ENCODE data around the gene PAPPA.

The PAPPA gene

GRCh38 chr9:116323571-116323970 is 170.0 kb downstream of the PAPPA start:
- no peaks in the 10 kb centered on the region for H3K36me3 ChIP-seq
- no peaks in the 10 kb centered on the region for H3K27me3 ChIP-seq
- no peak for TF ChIP-seq Cebpa-rat (IDR thresholded peaks at IDR 0.05)
- no peaks in the 10 kb centered on the region for H4K20me1 ChIP-seq
- no peaks in the 10 kb centered on the region for H3K9me3 ChIP-seq
- H3K9ac ChIP-seq: no peak overlapping the region
- no peak overlapping the region for H3K4me3 ChIP-seq
- H3K27ac ChIP-seq: no peak overlapping the region
- H3K4me2 ChIP-seq: no peak overlapping the region
- peaks cover 8% of the 10 kb centered on the region for H3K4me1 ChIP-seq

GRCh38 chr9:116325924-116326323 is 172.3 kb downstream of the PAPPA start:
- Histone ChIP-seq H3K4me2 (no peak overlapping the region), H3K27ac (no peak overlapping the region), H3K4me3 (no peak overlapping the region), H4K20me1 (no peaks in the 10 kb centered on the region), H3K9ac (no peak overlapping the region), H3K36me3 (no peaks in the 10 kb centered on the region), H3K27me3 (no peaks in the 10 kb centered on the region), H3K4me1 (no peaks in the 10 kb centered on the region), H3K9me3 (no peaks in the 10 kb centered on the region)
- TF ChIP-seq Cebpa-rat (IDR thresholded peaks at IDR 0.05): no peak

DNA sequence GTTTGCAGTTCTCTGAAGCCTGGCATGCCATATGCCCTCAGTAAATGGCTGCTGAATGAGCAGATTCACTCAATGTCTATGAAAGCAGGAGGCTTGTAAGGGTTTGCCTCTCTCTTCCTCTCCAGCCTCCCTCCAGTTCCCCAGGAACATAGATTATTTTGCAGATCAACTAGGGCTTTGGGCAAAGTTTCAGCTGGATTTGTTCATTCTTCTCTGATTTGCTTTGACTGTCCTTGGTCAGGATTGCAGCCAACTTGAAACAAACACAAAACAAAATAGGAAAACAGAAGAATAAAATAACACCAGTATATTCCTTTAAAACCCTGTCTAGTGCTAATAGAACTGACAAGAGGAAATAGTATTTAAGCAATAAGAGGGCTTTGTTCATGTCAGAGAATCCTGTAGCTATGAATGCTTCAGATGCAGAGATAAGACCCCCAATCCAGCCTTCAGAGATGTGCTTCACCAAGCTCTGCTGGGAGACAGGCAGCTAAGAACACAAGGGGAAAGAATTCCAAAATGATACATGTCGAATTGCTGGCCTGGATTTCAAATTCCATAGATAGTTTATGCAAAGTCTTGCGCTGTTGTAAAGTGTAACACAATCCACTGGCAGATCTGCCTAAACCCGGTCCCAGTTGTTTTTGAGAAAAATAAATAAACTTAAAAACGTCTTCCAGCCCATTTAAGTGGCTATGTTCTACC is 174.3 kb downstream of the PAPPA start:
- no peak for TF ChIP-seq Cebpa-rat (IDR thresholded peaks at IDR 0.05)
- no peaks in the 10 kb centered on the region for H3K4me1 ChIP-seq
- H3K36me3 ChIP-seq: no peaks in the 10 kb centered on the region
- no peak overlapping the region for H3K27ac ChIP-seq
- no peak overlapping the region for H3K9ac ChIP-seq
- no peaks in the 10 kb centered on the region for H3K27me3 ChIP-seq
- no peak overlapping the region for H3K4me3 ChIP-seq
- no peak overlapping the region for H3K4me2 ChIP-seq
- no peaks in the 10 kb centered on the region for H3K9me3 ChIP-seq
- H4K20me1 ChIP-seq: no peaks in the 10 kb centered on the region

DNA sequence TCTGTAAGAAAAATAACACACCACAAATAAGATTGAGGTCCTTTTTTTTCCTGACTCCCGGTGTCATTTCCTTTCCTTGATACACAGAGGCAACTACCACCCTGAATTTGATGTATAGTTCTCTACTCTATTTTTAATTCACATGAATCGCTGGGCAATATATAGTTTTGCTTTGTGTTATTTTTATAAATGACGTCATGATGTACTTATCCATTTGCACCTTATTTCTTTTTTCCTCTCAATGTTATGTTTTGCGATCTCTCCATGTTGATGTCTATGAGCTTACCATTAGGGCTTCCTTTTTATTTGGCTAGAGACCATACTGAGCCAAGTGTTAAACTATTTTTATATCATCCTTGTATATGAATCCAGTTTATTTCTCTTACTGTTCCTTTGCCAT is 175.9 kb downstream of the PAPPA start:
- no peak overlapping the region for H3K4me3 ChIP-seq
- H3K36me3 ChIP-seq: no peaks in the 10 kb centered on the region
- no peak for TF ChIP-seq Cebpa-rat (IDR thresholded peaks at IDR 0.05)
- H3K27me3 ChIP-seq: no peaks in the 10 kb centered on the region
- H3K27ac ChIP-seq: no peak overlapping the region
- no peaks in the 10 kb centered on the region for H3K9me3 ChIP-seq
- no peaks in the 10 kb centered on the region for H3K4me1 ChIP-seq
- H3K4me2 ChIP-seq: no peak overlapping the region
- no peak overlapping the region for H3K9ac ChIP-seq
- no peaks in the 10 kb centered on the region for H4K20me1 ChIP-seq

GRCh38 chr9:116331241-116331640 is 177.7 kb downstream of the PAPPA start:
- Histone ChIP-seq H3K9me3 (no peaks in the 10 kb centered on the region), H4K20me1 (no peaks in the 10 kb centered on the region), H3K9ac (no peak overlapping the region), H3K27ac (no peak overlapping the region), H3K4me1 (no peaks in the 10 kb centered on the region), H3K27me3 (no peaks in the 10 kb centered on the region), H3K36me3 (no peaks in the 10 kb centered on the region), H3K4me3 (no peak overlapping the region), H3K4me2 (no peak overlapping the region)
- no peak for TF ChIP-seq Cebpa-rat (IDR thresholded peaks at IDR 0.05)

DNA sequence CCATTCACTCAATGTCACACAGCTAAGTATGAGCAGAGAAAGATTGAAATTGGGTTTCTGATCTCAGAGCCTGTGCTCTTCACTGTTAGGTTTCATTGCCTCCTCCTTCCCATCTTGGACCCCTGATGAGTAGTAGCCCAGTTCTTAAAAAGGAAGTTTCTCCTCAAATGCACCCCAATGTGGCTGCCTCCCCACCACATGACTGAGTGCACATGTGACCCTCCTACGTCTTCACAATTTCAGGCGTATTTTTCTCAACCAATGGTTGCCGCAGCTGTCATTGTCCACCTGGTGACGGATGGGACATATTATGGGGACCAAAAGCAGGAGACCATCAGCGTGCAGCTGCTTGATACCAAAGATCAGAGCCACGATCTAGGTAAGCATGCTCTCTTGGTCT is 178.5 kb downstream of the PAPPA start:
- no peaks in the 10 kb centered on the region for H3K36me3 ChIP-seq
- no peaks in the 10 kb centered on the region for H3K9me3 ChIP-seq
- no peak overlapping the region for H3K9ac ChIP-seq
- no peak overlapping the region for H3K27ac ChIP-seq
- no peaks in the 10 kb centered on the region for H4K20me1 ChIP-seq
- no peak overlapping the region for H3K4me3 ChIP-seq
- H3K4me1 ChIP-seq: no peaks in the 10 kb centered on the region
- no peak for TF ChIP-seq Cebpa-rat (IDR thresholded peaks at IDR 0.05)
- no peaks in the 10 kb centered on the region for H3K27me3 ChIP-seq
- no peak overlapping the region for H3K4me2 ChIP-seq

DNA sequence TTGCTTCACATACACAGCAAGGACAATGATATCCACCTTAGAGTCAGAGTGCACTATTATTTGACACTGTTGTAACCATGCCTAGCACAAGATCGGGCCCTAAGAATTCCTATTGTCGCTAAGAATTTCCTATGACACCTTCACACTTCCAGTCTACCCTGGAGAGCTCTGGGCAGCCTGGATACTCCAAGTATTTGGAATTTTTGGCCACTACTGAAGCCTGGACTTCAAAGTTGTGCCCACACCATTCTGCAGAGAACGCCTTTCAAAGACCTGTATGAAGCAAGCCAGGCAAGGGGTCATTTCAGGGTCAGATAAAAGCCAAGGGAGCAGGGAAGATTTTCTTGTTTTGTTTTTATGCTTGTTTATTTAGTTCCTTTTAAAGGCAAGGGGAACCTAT is 179.7 kb downstream of the PAPPA start:
- H3K4me1 ChIP-seq: no peaks in the 10 kb centered on the region
- H3K9ac ChIP-seq: no peak overlapping the region
- no peaks in the 10 kb centered on the region for H3K9me3 ChIP-seq
- H4K20me1 ChIP-seq: no peaks in the 10 kb centered on the region
- no peak for TF ChIP-seq Cebpa-rat (IDR thresholded peaks at IDR 0.05)
- no peak overlapping the region for H3K27ac ChIP-seq
- no peak overlapping the region for H3K4me3 ChIP-seq
- no peak overlapping the region for H3K4me2 ChIP-seq
- H3K36me3 ChIP-seq: no peaks in the 10 kb centered on the region
- H3K27me3 ChIP-seq: no peaks in the 10 kb centered on the region

- no peaks in the 10 kb centered on the region for H3K27me3 ChIP-seq
- no peaks in the 10 kb centered on the region for H4K20me1 ChIP-seq
- no peak overlapping the region for H3K27ac ChIP-seq
- no peak overlapping the region for H3K4me2 ChIP-seq
- no peaks in the 10 kb centered on the region for H3K9me3 ChIP-seq
- H3K36me3 ChIP-seq: no peaks in the 10 kb centered on the region
- no peak overlapping the region for H3K9ac ChIP-seq
- H3K4me1 ChIP-seq: no peaks in the 10 kb centered on the region
- no peak for TF ChIP-seq Cebpa-rat (IDR thresholded peaks at IDR 0.05)
- H3K4me3 ChIP-seq: no peak overlapping the region
These were observed 181.1 kb downstream of the PAPPA start for GRCh38 chr9:116334546-116335150.

DNA sequence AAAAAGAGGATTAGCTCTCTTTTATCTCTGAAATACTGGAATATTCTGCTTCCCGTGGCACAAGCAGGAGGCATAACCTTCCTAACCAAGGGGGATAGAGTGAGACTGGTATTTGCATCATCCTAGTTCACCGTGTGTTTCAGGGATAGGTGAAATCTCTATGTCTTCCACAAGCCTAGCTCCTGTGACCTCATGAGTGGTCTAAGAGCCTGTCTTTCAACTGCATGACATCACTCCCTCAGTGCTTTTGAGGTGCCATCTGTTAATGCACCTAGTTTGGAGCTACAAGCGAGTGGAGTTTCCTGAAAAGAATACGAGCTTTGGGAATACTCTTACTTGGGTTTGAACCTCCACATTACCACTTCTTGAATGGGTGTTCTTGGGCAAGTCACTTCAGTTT is 181.8 kb downstream of the PAPPA start:
- H3K36me3 ChIP-seq: no peaks in the 10 kb centered on the region
- H3K4me1 ChIP-seq: no peaks in the 10 kb centered on the region
- H3K4me3 ChIP-seq: no peak overlapping the region
- no peak for TF ChIP-seq Cebpa-rat (IDR thresholded peaks at IDR 0.05)
- H4K20me1 ChIP-seq: no peaks in the 10 kb centered on the region
- no peak overlapping the region for H3K9ac ChIP-seq
- no peaks in the 10 kb centered on the region for H3K27me3 ChIP-seq
- H3K4me2 ChIP-seq: no peak overlapping the region
- H3K27ac ChIP-seq: no peak overlapping the region
- H3K9me3 ChIP-seq: no peaks in the 10 kb centered on the region

DNA sequence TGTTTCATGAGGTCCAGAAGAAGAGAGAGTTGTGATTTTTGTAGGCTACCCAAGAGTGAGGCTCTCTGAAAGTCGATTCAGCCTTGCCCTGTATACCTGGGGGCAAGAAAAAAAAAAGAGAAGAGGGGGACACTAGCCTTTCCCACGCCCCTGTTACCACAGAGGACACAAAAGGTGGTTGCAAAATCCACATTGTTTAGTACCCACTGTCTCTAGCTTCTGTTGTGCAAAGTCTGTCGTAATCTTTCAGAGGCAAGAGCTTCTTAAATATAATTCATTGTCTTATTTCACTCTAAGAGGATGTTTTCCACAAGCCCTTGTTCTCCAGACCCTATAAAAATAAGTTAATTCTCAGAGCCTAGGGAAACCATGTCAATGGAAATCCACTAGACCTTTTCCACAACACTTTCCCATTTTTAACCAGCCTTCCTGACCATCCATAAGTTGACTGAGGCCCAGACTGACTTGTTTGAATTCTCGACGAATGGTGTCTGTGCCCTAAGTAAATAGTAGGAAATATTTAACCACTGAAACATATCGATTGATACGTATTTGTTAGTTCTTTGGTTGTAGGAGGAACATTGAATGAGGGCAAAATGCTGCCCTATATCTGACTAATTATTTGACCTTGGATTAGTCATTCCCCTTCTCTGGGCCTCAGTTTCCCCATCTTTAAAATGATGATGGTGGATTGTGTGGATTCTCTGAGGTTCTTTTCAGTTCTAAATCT is 182.7 kb downstream of the PAPPA start:
- no peaks in the 10 kb centered on the region for H3K27me3 ChIP-seq
- H4K20me1 ChIP-seq: no peaks in the 10 kb centered on the region
- no peak for TF ChIP-seq Cebpa-rat (IDR thresholded peaks at IDR 0.05)
- H3K27ac ChIP-seq: no peak overlapping the region
- H3K9me3 ChIP-seq: no peaks in the 10 kb centered on the region
- no peaks in the 10 kb centered on the region for H3K36me3 ChIP-seq
- H3K4me2 ChIP-seq: no peak overlapping the region
- no peak overlapping the region for H3K4me3 ChIP-seq
- H3K9ac ChIP-seq: no peak overlapping the region
- no peaks in the 10 kb centered on the region for H3K4me1 ChIP-seq

Measured in BLaER1 (cell line).